Thoracic aorta (tissue), 2 donors: Measurements from ENCODE around the gene COL21A1. TPM values are rescaled to one million over a fixed set of nuclear protein-coding genes. Genes with fewer than 3 reads are reported as not detected.

Experiments
- ATAC-seq: fragments of 150-250 bp; one replicate; pipeline ENCODE4 v1.8.0; 2017; ENCODE audit warnings: low read depth; ENCODE audit not compliant: insufficient number of reproducible peaks, low FRiP score
- DNase-seq: peaks from one replicate; pipeline ENCODE4 v3.0.0-alpha.2; 2020; ENCODE audit warnings: low spot score
- H3K27ac ChIP-seq, 2 donors: fragments of 200-600 bp; sonication (generic); 1 replicate in 1 of 2; 2 replicates in 1 of 2; pipeline ENCODE4 v1.5.1; 2016; ENCODE audit warnings: mild to moderate bottlenecking in 2 of 2, moderate library complexity in 2 of 2
- H3K27me3 ChIP-seq: fragments of 200-600 bp; sonication (generic); replicated peaks from 2 replicates; pipeline ENCODE4 v1.6.0; 2016; ENCODE audit warnings: mild to moderate bottlenecking; ENCODE audit not compliant: insufficient read depth
- H3K36me3 ChIP-seq: fragments of 200-600 bp; sonication (generic); one replicate; pipeline ENCODE4 v1.5.1; 2016
- H3K4me1 ChIP-seq, 2 donors: fragments of 200-600 bp; sonication (generic); 1 replicate in 1 of 2; 2 replicates in 1 of 2; pipeline versions ENCODE4 v1.5.1 to v1.6.0; 2016; ENCODE audit warnings: low read depth in 2 of 2, mild to moderate bottlenecking in 1 of 2; ENCODE audit not compliant: control insufficient read depth in 1 of 2
- H3K4me3 ChIP-seq: fragments of 200-600 bp; sonication (generic); 2 replicates; pipeline ENCODE4 v1.5.1; 2016; ENCODE audit warnings: mild to moderate bottlenecking
- H3K9me3 ChIP-seq: fragments of 200-600 bp; sonication (generic); 2 replicates; pipeline ENCODE4 v1.5.1; 2016
- CTCF ChIP-seq: fragments of 200-600 bp; sonication (generic); IDR thresholded peaks from one replicate; pipeline ENCODE4 v1.5.1; 2019; ENCODE audit warnings: antibody characterized with exemption
- total RNA-seq, 2 donors: library from RNA; depleted of rRNA; stranded (reverse); fragments of >200 nt; gene quantifications; one replicate each; pipeline versions ENCODE4 v1.1.0 to v1.2.3, GENCODE V29; 2016

Gene COL21A1
- total RNA-seq, 2 donors from 2014 or later = 52.6 to 53.7 TPM

- peaks cover 11% of the 10 kb centered on the region for H3K36me3 ChIP-seq
- no peak overlapping the region for H3K27ac ChIP-seq
- no peak overlapping the region for H3K4me3 ChIP-seq
- ATAC-seq (no peak), DNase-seq (no peak)
- no peak for TF ChIP-seq CTCF
- H3K9me3 ChIP-seq = no peaks in the 10 kb centered on the region
- H3K4me1 ChIP-seq = peaks cover 4 to 12% of the 10 kb centered on the region in 2 donors
- H3K27me3 ChIP-seq = no peaks in the 10 kb centered on the region
Observed at GRCh38 chr6:56096541-56096940, 150.8 kb downstream of the COL21A1 start.

DNA sequence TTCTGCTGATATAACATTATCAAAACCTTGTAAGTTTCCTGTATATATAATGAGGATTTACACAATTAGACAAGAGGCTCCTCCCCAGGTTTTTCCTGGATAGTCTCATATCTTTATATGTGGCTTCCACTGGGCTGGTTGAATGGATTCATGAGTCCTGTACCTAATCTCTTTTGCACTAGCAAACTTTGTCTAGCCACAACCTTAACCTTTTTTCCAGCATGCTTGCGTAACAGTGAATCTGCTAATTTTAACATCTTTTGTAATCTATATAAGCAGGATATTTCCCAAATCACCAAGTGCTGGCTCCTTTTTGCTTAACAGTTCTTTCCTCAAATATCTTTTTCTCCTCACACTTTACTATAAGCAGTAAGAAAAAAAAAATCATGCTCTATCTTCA, 153.6 kb downstream of the COL21A1 start:
- no peaks in the 10 kb centered on the region for H3K9me3 ChIP-seq
- TF ChIP-seq CTCF = no peak
- peaks cover 6 to 22% of the 10 kb centered on the region in 2 donors for H3K4me1 ChIP-seq
- ATAC-seq (no peak), DNase-seq (no peak)
- H3K27ac ChIP-seq = peak overlapping the region in 1 of 2 donors; percentile 22
- H3K36me3 ChIP-seq = peaks cover 7% of the 10 kb centered on the region
- no peaks in the 10 kb centered on the region for H3K27me3 ChIP-seq
- H3K4me3 ChIP-seq = no peak overlapping the region

- no peak for DNase-seq
- no peaks in the 10 kb centered on the region for H3K27me3 ChIP-seq
- peak overlapping the region; percentile 57 for H3K4me3 ChIP-seq
- H3K9me3 ChIP-seq = no peaks in the 10 kb centered on the region
- peaks cover 11 to 43% of the 10 kb centered on the region in 2 donors for H3K4me1 ChIP-seq
- TF ChIP-seq CTCF = no peak
- H3K27ac ChIP-seq = peak overlapping the region; percentile 66 to 89
- ATAC-seq = no peak
- peaks cover 7% of the 10 kb centered on the region for H3K36me3 ChIP-seq
Observed at GRCh38 chr6:56091159-56091869, 156.1 kb downstream of the COL21A1 start.

DNA sequence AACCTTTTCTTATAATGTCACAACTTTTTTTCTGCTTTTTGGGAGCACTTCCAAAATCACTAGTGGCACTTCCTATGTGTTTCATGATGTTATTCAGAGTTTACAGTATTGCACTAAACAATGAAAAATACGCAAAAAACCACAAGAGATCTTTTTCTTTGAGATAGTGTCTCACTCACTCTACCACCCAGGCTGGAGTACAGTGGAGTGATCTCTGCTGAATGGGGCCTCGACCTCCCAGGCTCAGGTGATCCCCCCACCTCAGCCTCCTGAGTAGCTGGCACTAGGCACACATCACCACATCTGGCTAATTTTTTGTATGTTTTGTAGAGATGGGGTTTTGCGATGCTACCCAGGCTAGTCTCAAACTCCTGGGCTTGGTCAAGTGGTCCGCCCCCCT, 158.7 kb downstream of the COL21A1 start:
- Histone ChIP-seq H3K4me3 (no peak overlapping the region), H3K36me3 (peaks cover 7% of the 10 kb centered on the region), H3K27ac (peak overlapping the region in 1 of 2 donors; percentile 1), H3K4me1 (peaks cover 11 to 43% of the 10 kb centered on the region in 2 donors), H3K9me3 (no peaks in the 10 kb centered on the region), H3K27me3 (no peaks in the 10 kb centered on the region)
- ATAC-seq (no peak), DNase-seq (no peak)
- TF ChIP-seq CTCF = no peak

DNA sequence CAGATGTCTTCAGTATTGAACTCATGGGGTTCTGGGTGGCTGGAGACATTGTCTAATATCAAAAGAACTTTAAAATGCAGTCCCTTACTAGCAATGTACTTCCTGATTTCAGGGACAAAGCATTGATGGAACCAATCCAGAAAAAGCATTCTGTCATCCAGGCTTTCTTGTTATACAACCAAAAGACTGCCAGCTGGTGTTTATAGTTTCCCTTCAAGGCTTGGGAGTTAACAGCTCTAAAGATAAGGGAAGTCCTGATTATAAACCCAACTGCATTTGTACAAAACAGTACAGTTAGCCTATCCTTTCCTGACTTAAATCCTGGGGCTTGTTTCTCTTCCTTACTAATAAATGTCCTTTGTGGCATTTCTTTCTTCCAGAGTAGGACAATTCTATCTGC, 160.0 kb downstream of the COL21A1 start:
- H3K36me3 ChIP-seq = no peaks in the 10 kb centered on the region
- peak overlapping the region; percentile 12 for H3K4me3 ChIP-seq
- H3K27ac ChIP-seq = peak overlapping the region; percentile 74 to 78
- no peaks in the 10 kb centered on the region for H3K9me3 ChIP-seq
- ATAC-seq (no peak), DNase-seq (no peak)
- peaks cover 11 to 43% of the 10 kb centered on the region in 2 donors for H3K4me1 ChIP-seq
- no peak for TF ChIP-seq CTCF
- no peaks in the 10 kb centered on the region for H3K27me3 ChIP-seq
